H1 (cell line): Measurements from ENCODE around the gene DOP1A. TPM values are rescaled to one million over a fixed set of nuclear protein-coding genes. Genes with fewer than 3 reads are reported as not detected.

Source experiments
- CTCF ChIA-PET: fragments of 300-600 bp; sonication (Branson Sonifier 250); formaldehyde crosslinking; loops from one replicate; lab custom pipeline; 2021; ENCODE audit not compliant: partially characterized antibody; lab: Charles Lee
- POLR2A ChIA-PET: fragments of 300-600 bp; sonication (Branson Sonifier 250); formaldehyde crosslinking; loops from one replicate; lab custom pipeline; 2021; ENCODE audit warnings: inconsistent platforms; ENCODE audit not compliant: partially characterized antibody; lab: Charles Lee
- DNase-seq, 2 experiments: peaks; one replicate each; pipeline versions ENCODE4 v3.0.0 to v3.0.0-alpha.2; 2010 to 2022; ENCODE audit warnings: low spot score in 2 of 2, low read depth in 1 of 2, mixed read lengths in 1 of 2
- FAIRE-seq: peaks from 2 replicates; lab custom pipeline; 2011; peaks lifted over from hg19 to GRCh38; lab: Jason Lieb, UNC
- H2AFZ ChIP-seq: 2 replicates; pipeline ENCODE4 v1.8.1; 2012; ENCODE audit warnings: low read length, inconsistent platforms
- H2AK5ac ChIP-seq: 2 replicates; pipeline ENCODE4 v1.6.1; 2013; ENCODE audit warnings: low read depth, low read length
- H2BK120ac ChIP-seq: replicated peaks from 2 replicates; pipeline ENCODE3; 2013; ENCODE audit warnings: low read depth, low read length, inconsistent platforms
- H2BK12ac ChIP-seq: 2 replicates; pipeline ENCODE4 v1.6.1; 2013; ENCODE audit warnings: low read depth, low read length
- H2BK15ac ChIP-seq: 2 replicates; pipeline ENCODE4 v1.6.1; 2013; ENCODE audit warnings: low read length
- H2BK20ac ChIP-seq: 2 replicates; pipeline ENCODE4 v1.6.1; 2013; ENCODE audit warnings: low read length
- H2BK5ac ChIP-seq: 2 replicates; pipeline ENCODE4 v1.6.1; 2013; ENCODE audit warnings: low read depth, low read length
- H3K14ac ChIP-seq: 2 replicates; pipeline ENCODE4 v1.6.1; 2013; ENCODE audit warnings: inconsistent platforms; ENCODE audit not compliant: insufficient read length
- H3K18ac ChIP-seq: 2 replicates; pipeline ENCODE4 v1.6.1; 2013; ENCODE audit warnings: low read length; ENCODE audit errors: extremely low read depth
- H3K23ac ChIP-seq: 2 replicates; pipeline ENCODE4 v1.6.1; 2013; ENCODE audit warnings: inconsistent platforms; ENCODE audit not compliant: insufficient read length
- H3K23me2 ChIP-seq: 2 replicates; pipeline ENCODE4 v1.6.1; 2013; ENCODE audit warnings: low read depth, low read length
- H3K27ac ChIP-seq: 2 replicates; pipeline ENCODE4 v1.6.1; 2011; ENCODE audit warnings: low read depth, low read length, inconsistent platforms
- H3K27me3 ChIP-seq, 4 experiments: replicated peaks in 1 of 4; 1 replicate in 1 of 4; 2 replicates in 3 of 4; pipeline versions ENCODE4 v1.6.1 to v1.8.1; 2011 to 2013; ENCODE audit warnings: low read length in 3 of 4, mild to moderate bottlenecking in 3 of 4, inconsistent platforms in 2 of 4, mixed read lengths in 2 of 4, moderate library complexity in 1 of 4; ENCODE audit not compliant: control insufficient read depth in 3 of 4, insufficient read depth in 3 of 4; ENCODE audit errors: extremely low read depth in 1 of 4
- H3K36me3 ChIP-seq, 4 experiments: 2 replicates each; pipeline versions ENCODE4 v1.6.1 to v1.8.1; 2011 to 2013; ENCODE audit warnings: mild to moderate bottlenecking in 4 of 4, low read length in 3 of 4, moderate library complexity in 2 of 4, control low read depth in 1 of 4, inconsistent platforms in 1 of 4; ENCODE audit not compliant: insufficient read depth in 4 of 4, control insufficient read depth in 2 of 4
- H3K4ac ChIP-seq: replicated peaks from 2 replicates; pipeline ENCODE3; 2013; ENCODE audit warnings: low read length, low read depth, mixed read lengths, inconsistent platforms; ENCODE audit not compliant: insufficient read length
- H3K4me1 ChIP-seq, 4 experiments: replicated peaks in 1 of 4; 1 replicate in 1 of 4; 2 replicates in 3 of 4; pipeline versions ENCODE4 v1.6.1 to v1.8.1; 2011 to 2013; ENCODE audit warnings: low read length in 3 of 4, inconsistent platforms in 2 of 4, mixed read lengths in 1 of 4; ENCODE audit not compliant: insufficient read depth in 4 of 4, control insufficient read depth in 3 of 4
- H3K4me2 ChIP-seq, 2 experiments: 2 replicates each; pipeline versions ENCODE4 v1.6.1 to v1.8.1; 2011 to 2013; ENCODE audit warnings: low read depth in 2 of 2, low read length in 2 of 2, control low read depth in 1 of 2, inconsistent platforms in 1 of 2, mild to moderate bottlenecking in 1 of 2; ENCODE audit not compliant: insufficient read depth in 1 of 2
- H3K4me3 ChIP-seq, 4 experiments: fragments of 200-600, 300-600 bp in 1 of 4; sonication (generic), shearing (Covaris generic), sonication (Bioruptor Twin) in 1 of 4; 2 replicates each; pipeline versions ENCODE4 v1.5.1 to v1.8.1; 2011 to 2016; ENCODE audit warnings: low read length in 4 of 4, low read depth in 3 of 4, control low read depth in 2 of 4, inconsistent platforms in 2 of 4, mild to moderate bottlenecking in 2 of 4, mixed read lengths in 1 of 4, moderate library complexity in 1 of 4; ENCODE audit not compliant: insufficient read depth in 2 of 4; ENCODE audit errors: extremely low read depth in 1 of 4
- H3K56ac ChIP-seq: replicated peaks from 2 replicates; pipeline ENCODE3; 2013; ENCODE audit warnings: low read depth, mild to moderate bottlenecking, mixed read lengths, low read length, inconsistent platforms; ENCODE audit not compliant: insufficient read length
- H3K79me1 ChIP-seq: 2 replicates; pipeline ENCODE4 v1.6.1; 2013; ENCODE audit warnings: low read depth, low read length, control low read depth
- H3K79me2 ChIP-seq, 2 experiments: 2 replicates each; pipeline versions ENCODE4 v1.6.1 to v1.8.1; 2012 to 2013; ENCODE audit warnings: low read length in 2 of 2, mild to moderate bottlenecking in 2 of 2, inconsistent platforms in 1 of 2; ENCODE audit not compliant: insufficient read depth in 2 of 2, control insufficient read depth in 1 of 2
- H3K9ac ChIP-seq, 4 experiments: replicated peaks in 1 of 4; 1 replicate in 1 of 4; 2 replicates in 3 of 4; pipeline versions ENCODE4 v1.6.1 to v1.8.1; 2011 to 2013; ENCODE audit warnings: low read depth in 3 of 4, low read length in 3 of 4, control low read depth in 2 of 4, mild to moderate bottlenecking in 2 of 4, moderate library complexity in 2 of 4, inconsistent platforms in 1 of 4; ENCODE audit errors: extremely low read depth in 1 of 4
- H3K9me3 ChIP-seq, 2 experiments: 2 replicates each; pipeline versions ENCODE4 v1.6.1 to v1.8.1; 2012 to 2013; ENCODE audit warnings: mild to moderate bottlenecking in 2 of 2, moderate library complexity in 2 of 2, control low read depth in 1 of 2, inconsistent platforms in 1 of 2, low read depth in 1 of 2, low read length in 1 of 2, mixed read lengths in 1 of 2; ENCODE audit not compliant: insufficient read depth in 2 of 2
- H4K20me1 ChIP-seq, 2 experiments: replicated peaks in 1 of 2; 2 replicates each; pipeline versions ENCODE3 to v1.8.1; 2011 to 2013; ENCODE audit warnings: inconsistent platforms in 2 of 2, low read length in 2 of 2, mild to moderate bottlenecking in 1 of 2; ENCODE audit not compliant: insufficient read depth in 2 of 2, control insufficient read depth in 1 of 2
- H4K5ac ChIP-seq: 2 replicates; pipeline ENCODE4 v1.6.1; 2013; ENCODE audit warnings: low read length, low read depth, mixed read lengths, inconsistent platforms; ENCODE audit not compliant: insufficient read length
- H4K8ac ChIP-seq: 2 replicates; pipeline ENCODE4 v1.8.0; 2013; ENCODE audit warnings: mild to moderate bottlenecking, moderate library complexity, low read length, inconsistent platforms; ENCODE audit not compliant: insufficient read depth; ENCODE audit errors: extremely low read depth
- H4K91ac ChIP-seq: replicated peaks from 2 replicates; pipeline ENCODE3; 2013; ENCODE audit warnings: low read length, mixed read lengths, inconsistent platforms; ENCODE audit not compliant: insufficient read length
- EGR1 ChIP-seq: IDR thresholded peaks from 2 replicates; pipeline ENCODE4 v1.6.1; 2011; ENCODE audit warnings: low read depth, low read length, borderline replicate concordance
- EZH2 ChIP-seq: fragments of 200-600 bp; sonication (generic); IDR thresholded peaks from 2 replicates; pipeline ENCODE4 v1.7.1; 2012; ENCODE audit warnings: low read depth, mild to moderate bottlenecking, moderate library complexity, low read length, inconsistent platforms; ENCODE audit not compliant: severe bottlenecking
- GTF2F1 ChIP-seq: IDR thresholded peaks from 2 replicates; pipeline ENCODE4 v1.6.1; 2012; ENCODE audit warnings: low read depth, low read length, improper control_type of control experiment, borderline replicate concordance
- HDAC6 ChIP-seq: IDR thresholded peaks from one replicate; pipeline ENCODE4 v1.7.1; 2012; ENCODE audit warnings: low read depth, mild to moderate bottlenecking, inconsistent platforms, low read length, moderate library complexity
- JUN ChIP-seq: IDR thresholded peaks from 2 replicates; pipeline ENCODE4 v1.6.1; 2011; ENCODE audit warnings: low read depth, mild to moderate bottlenecking, improper control_type of control experiment, low read length
- NRF1 ChIP-seq: IDR thresholded peaks from 2 replicates; pipeline ENCODE4 v1.6.1; 2011; ENCODE audit warnings: mild to moderate bottlenecking, low read depth, low read length, improper control_type of control experiment
- POLR2A ChIP-seq, 2 experiments: IDR thresholded peaks; 1 replicate in 1 of 2; 2 replicates in 1 of 2; pipeline ENCODE4 v1.6.1; 2011; ENCODE audit warnings: low read depth in 2 of 2, low read length in 2 of 2, mild to moderate bottlenecking in 2 of 2; ENCODE audit errors: control extremely low read depth in 1 of 2
- RBBP5 ChIP-seq: IDR thresholded peaks from 2 replicates; pipeline ENCODE4 v1.7.1; 2012; ENCODE audit warnings: low read depth, mild to moderate bottlenecking, inconsistent platforms, low read length, moderate library complexity, borderline replicate concordance
- RNF2 ChIP-seq: fragments of 200-900, 300-1000 bp; sonication (generic); IDR thresholded peaks from 2 replicates; pipeline ENCODE4 v1.7.1; 2016; ENCODE audit warnings: borderline replicate concordance, low read depth, mild to moderate bottlenecking, antibody characterized with exemption, low read length; ENCODE audit not compliant: poor library complexity, severe bottlenecking; ENCODE audit errors: missing control alignments
- SIRT6 ChIP-seq: IDR thresholded peaks from one replicate; pipeline ENCODE4 v1.7.1; 2012; ENCODE audit warnings: low read length, inconsistent platforms
- SP2 ChIP-seq: IDR thresholded peaks from 2 replicates; pipeline ENCODE4 v1.6.1; 2012; ENCODE audit warnings: mild to moderate bottlenecking, low read length, inconsistent platforms
- TCF12 ChIP-seq: IDR thresholded peaks from 2 replicates; pipeline ENCODE4 v1.6.1; 2011; ENCODE audit warnings: low read depth, mild to moderate bottlenecking, low read length
- ZNF274 ChIP-seq: IDR thresholded peaks from 2 replicates; pipeline ENCODE4 v1.7.0; 2012; ENCODE audit warnings: low read length, borderline replicate concordance; ENCODE audit errors: extremely low read depth
- WGBS, 2 experiments: shearing (Covaris generic) in 1 of 2; methylation state at CpG; one replicate each; pipeline versions ENCODE4 v1.1.6 to v1.1.7; 2013 to 2015; ENCODE audit warnings: low lambda C conversion rate in 2 of 2, mixed read lengths in 2 of 2, inconsistent platforms in 1 of 2, low coverage in 1 of 2, missing lambda C conversion rate in 1 of 2; ENCODE audit not compliant: insufficient replicate concordance in 2 of 2, insufficient coverage in 1 of 2, insufficient read length in 1 of 2; ENCODE audit errors: extremely low coverage in 1 of 2, missing lambda C conversion rate in 1 of 2; 5-methylcytosine and 5-hydroxymethylcytosine counted together
- polyA plus RNA-seq, 7 experiments: library from polyadenylated mRNA; depleted of rRNA in 3 of 7; stranded (reverse) in 5 of 7; unstranded in 2 of 7; fragments of >200 nt in 5 of 7; fragments of 200-250 nt in 2 of 7; gene quantifications; 1 replicate in 5 of 7; 2 replicates in 1 of 7; 4 replicates in 1 of 7; pipeline versions ENCODE4 v1.2.1 to v1.2.3, GENCODE V29; 2011 to 2013; ENCODE audit warnings: missing spikeins in 2 of 7, mixed read lengths in 2 of 7
- total RNA-seq: library from RNA; stranded (reverse); fragmentation: NEBNext Ultra II Directional; extraction: Animal tissue kit (Norgen Biotek cat#: 25700); gene quantifications from 2 replicates; pipeline ENCODE4 v1.2.1, GENCODE V29; 2021

Gene DOP1A
- total and polyA plus RNA-seq, 2 of the 8 experiments (the other 6 are each of a cell fraction or from before 2014, with no cell fraction given) = 7.5 to 14.7 TPM

DNA sequence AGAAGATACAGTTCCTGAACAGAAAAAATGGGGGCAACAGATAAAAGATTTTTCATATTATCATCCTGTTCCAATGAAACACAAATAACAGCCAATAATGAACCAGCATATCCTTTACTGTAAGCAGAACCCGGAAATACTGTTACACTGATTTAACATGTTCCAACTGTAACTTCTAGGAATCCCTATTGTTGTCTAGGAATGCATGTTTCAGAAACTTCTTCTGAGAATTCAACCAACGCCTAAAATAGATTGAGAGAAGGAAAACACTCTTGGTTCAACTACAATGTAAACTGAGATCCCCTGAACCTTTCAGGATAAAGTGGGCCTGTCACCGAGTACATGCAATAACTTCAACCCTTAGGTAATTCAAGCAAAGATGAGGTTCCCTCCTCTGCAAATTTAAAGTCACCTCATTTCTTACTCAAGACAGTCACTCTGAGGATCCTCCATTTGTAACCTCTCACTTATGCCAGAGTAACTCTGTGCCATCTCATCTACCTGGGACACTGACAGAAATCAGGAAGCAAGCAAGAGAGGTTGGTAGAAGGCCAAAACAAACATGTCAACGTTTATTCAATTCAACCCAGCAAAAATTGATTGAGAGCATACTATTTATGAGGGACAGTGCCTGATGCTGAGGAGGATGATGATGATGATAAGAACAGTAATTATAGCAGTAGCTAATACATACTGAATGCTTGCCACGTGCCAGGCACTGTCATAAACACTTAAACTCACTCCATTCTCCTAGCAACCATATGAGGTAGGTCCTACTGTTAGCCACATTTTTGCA lies 15.9 kb upstream of the DOP1A start:
- peaks cover 7 to 15% (median 10%) of the 10 kb centered on the region in 4 experiments; a peak in 6 of 8 replicates for H3K36me3 ChIP-seq
- H3K4me3 ChIP-seq = no peak overlapping the region
- H4K8ac ChIP-seq = no peak overlapping the region
- H2BK20ac ChIP-seq = no peak overlapping the region
- H3K18ac ChIP-seq = no peak overlapping the region
- H4K20me1 ChIP-seq = peaks cover 0 to 3% of the 10 kb centered on the region in 2 experiments
- H2BK5ac ChIP-seq = no peak overlapping the region
- H3K27ac ChIP-seq = no peak overlapping the region
- no peak overlapping the region for H2BK120ac ChIP-seq
- peaks cover 0 to 6% (median 1%) of the 10 kb centered on the region in 4 experiments; a peak in 3 of 7 replicates for H3K4me1 ChIP-seq
- no peak overlapping the region for H2BK15ac ChIP-seq
- CTCF ChIA-PET = interaction anchor here (0.6 to 3.9 kb wide), 3 partner anchors 151 to 780 kb away, joined by 3 to 30 read pairs (median 3); no protein-coding TSS in a partner anchor
- H3K4ac ChIP-seq = no peak overlapping the region
- no peak overlapping the region for H4K5ac ChIP-seq
- H3K79me1 ChIP-seq = peaks cover 5% of the 10 kb centered on the region
- DNase-seq (no peak), FAIRE-seq (no peak)
- H3K14ac ChIP-seq = no peak overlapping the region
- no peaks in the 10 kb centered on the region for H3K27me3 ChIP-seq
- H3K23ac ChIP-seq = no peak overlapping the region
- no peak overlapping the region for H2AFZ ChIP-seq
- H4K91ac ChIP-seq = no peak overlapping the region
- no peak overlapping the region for H3K4me2 ChIP-seq
- H2BK12ac ChIP-seq = no peak overlapping the region
- H3K9me3 ChIP-seq = no peaks in the 10 kb centered on the region
- 86% methylated on average over 5 of the region's 5 CpGs; no CpG with 5 or more reads in 1 of the 2 experiments for WGBS, 2 experiments
- peaks cover 0 to 18% of the 10 kb centered on the region in 2 experiments; a peak in 2 of 4 replicates for H3K79me2 ChIP-seq
- H2AK5ac ChIP-seq = no peak overlapping the region
- POLR2A ChIA-PET = no interaction called here
- no peak overlapping the region for H3K9ac ChIP-seq
- no peak overlapping the region for H3K56ac ChIP-seq
- H3K23me2 ChIP-seq = no peaks in the 10 kb centered on the region
- TF ChIP-seq SP2 (no peak), TCF12 (no peak), ZNF274 (no peak), SIRT6 (no peak), GTF2F1 (no peak), EGR1 (no peak), NRF1 (no peak), EZH2 (no peak), RBBP5 (no peak), POLR2A (IDR thresholded peaks at IDR 0.05; ENCODE audit: control extremely low read depth in 1 of 2, low read depth in 2 of 2, low read length in 2 of 2) (no peak), JUN (no peak), RNF2 (no peak), HDAC6 (no peak)
